Neutrophil (primary cell): ENCODE results near the gene ETFRF1.

Source experiments
- H3K27ac ChIP-seq: fragments of 200-600 bp; sonication (generic); 2 replicates; pipeline ENCODE4 v1.5.1; 2016; ENCODE audit warnings: mild to moderate bottlenecking, moderate library complexity
- H3K27me3 ChIP-seq: fragments of 200-600 bp; sonication (generic); 2 replicates; pipeline ENCODE4 v1.6.0; 2016; ENCODE audit warnings: mild to moderate bottlenecking
- H3K36me3 ChIP-seq: fragments of 200-600 bp; sonication (generic); 2 replicates; pipeline ENCODE4 v1.5.1; 2017
- H3K4me1 ChIP-seq, 2 experiments: fragments of 200-600 bp in 1 of 2; sonication (generic) in 1 of 2; 1 replicate in 1 of 2; 2 replicates in 1 of 2; pipeline versions ENCODE4 v1.5.1 to v1.6.1; 2013 to 2016; ENCODE audit warnings: low read depth in 1 of 2, low read length in 1 of 2, mild to moderate bottlenecking in 1 of 2, moderate library complexity in 1 of 2; ENCODE audit not compliant: control insufficient read depth in 1 of 2, insufficient read depth in 1 of 2
- H3K4me3 ChIP-seq, 2 experiments: fragments of 200-600 bp in 1 of 2; sonication (generic) in 1 of 2; 1 replicate in 1 of 2; 2 replicates in 1 of 2; pipeline ENCODE4 v1.5.1; 2013 to 2016; ENCODE audit warnings: low read depth in 1 of 2, low read length in 1 of 2, mild to moderate bottlenecking in 1 of 2, moderate library complexity in 1 of 2
- H3K9me3 ChIP-seq: fragments of 200-600 bp; sonication (generic); 2 replicates; pipeline ENCODE4 v1.5.1; 2016
- TF ChIP-seq, protein P1 (sequence below): fragments of 200-600 bp; sonication (generic); IDR thresholded peaks from 2 replicates; pipeline ENCODE4 v1.5.1; 2016; ENCODE audit warnings: antibody characterized with exemption

Gene ETFRF1

GRCh38 chr12:25254271-25254880, 59.3 kb downstream of the ETFRF1 start:
- TF ChIP-seq, protein P1, sequence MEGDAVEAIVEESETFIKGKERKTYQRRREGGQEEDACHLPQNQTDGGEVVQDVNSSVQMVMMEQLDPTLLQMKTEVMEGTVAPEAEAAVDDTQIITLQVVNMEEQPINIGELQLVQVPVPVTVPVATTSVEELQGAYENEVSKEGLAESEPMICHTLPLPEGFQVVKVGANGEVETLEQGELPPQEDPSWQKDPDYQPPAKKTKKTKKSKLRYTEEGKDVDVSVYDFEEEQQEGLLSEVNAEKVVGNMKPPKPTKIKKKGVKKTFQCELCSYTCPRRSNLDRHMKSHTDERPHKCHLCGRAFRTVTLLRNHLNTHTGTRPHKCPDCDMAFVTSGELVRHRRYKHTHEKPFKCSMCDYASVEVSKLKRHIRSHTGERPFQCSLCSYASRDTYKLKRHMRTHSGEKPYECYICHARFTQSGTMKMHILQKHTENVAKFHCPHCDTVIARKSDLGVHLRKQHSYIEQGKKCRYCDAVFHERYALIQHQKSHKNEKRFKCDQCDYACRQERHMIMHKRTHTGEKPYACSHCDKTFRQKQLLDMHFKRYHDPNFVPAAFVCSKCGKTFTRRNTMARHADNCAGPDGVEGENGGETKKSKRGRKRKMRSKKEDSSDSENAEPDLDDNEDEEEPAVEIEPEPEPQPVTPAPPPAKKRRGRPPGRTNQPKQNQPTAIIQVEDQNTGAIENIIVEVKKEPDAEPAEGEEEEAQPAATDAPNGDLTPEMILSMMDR, result no peak
- H3K4me1 ChIP-seq, result peaks cover 6 to 13% of the 10 kb centered on the region in 2 experiments
- H3K4me3 ChIP-seq, result no peak overlapping the region
- H3K27ac ChIP-seq, result no peak overlapping the region
- H3K27me3 ChIP-seq, result peaks cover 8% of the 10 kb centered on the region
- no peaks in the 10 kb centered on the region for H3K36me3 ChIP-seq
- no peaks in the 10 kb centered on the region for H3K9me3 ChIP-seq
